Activated T-helper 2 cell treated with anti-CD3 and anti-CD28 coated beads, Interferon-gamma antibody, Interleukin-2, Interleukin-4, amounts not matched to agents 10 μg/mL and 5 μg/mL and 100 μg/mL, durations not matched to agents 14 hours and 24 hours and 36 hours (primary cell): ENCODE results near the gene PSEN1. TPM values are rescaled to one million over a fixed set of nuclear protein-coding genes. Genes with fewer than 3 reads are reported as not detected.
A peak's percentile ranks its signal among the peaks of the same experiment; 100 is the strongest.

Experiments used
- DNase-seq: peaks from one replicate; pipeline ENCODE4 v3.0.0; 2021; ENCODE audit warnings: low spot score
- H3K27ac Mint-ChIP-seq: one replicate; pipeline ENCODE4 v1.8.0; 2021; ENCODE audit warnings: mixed read lengths
- H3K27me3 Mint-ChIP-seq: one replicate; pipeline ENCODE4 v1.8.0; 2021; ENCODE audit warnings: low read depth, mixed read lengths
- H3K36me3 Mint-ChIP-seq: one replicate; pipeline ENCODE4 v1.8.0; 2021; ENCODE audit warnings: low read depth, mixed read lengths
- H3K4me1 Mint-ChIP-seq: one replicate; pipeline ENCODE4 v1.8.0; 2021; ENCODE audit warnings: low read depth, mixed read lengths
- H3K4me3 Mint-ChIP-seq: one replicate; pipeline ENCODE4 v1.8.0; 2021; ENCODE audit warnings: low read depth, mild to moderate bottlenecking, moderate library complexity, mixed read lengths
- H3K9me3 Mint-ChIP-seq: one replicate; pipeline ENCODE4 v1.8.0; 2021; ENCODE audit warnings: mixed read lengths
- intact Hi-C: fragments of 100-400 bp; cut with micrococcal nuclease; formaldehyde crosslinking; loops from one replicate; pipeline ENCODE4 v1.15.1; 2023
- total RNA-seq: library from RNA; stranded (reverse); gene quantifications from 2 replicates; pipeline ENCODE4 v1.2.3, GENCODE V29; 2022

Gene PSEN1
- total RNA-seq, 1 donor from 2014 or later, result 36.5 TPM

GRCh38 chr14:73231981-73232851 is 95.9 kb downstream of the PSEN1 start:
- H3K27ac Mint-ChIP-seq, result no peak overlapping the region
- H3K4me1 Mint-ChIP-seq, result peaks cover 6% of the 10 kb centered on the region
- no peak overlapping the region for H3K4me3 Mint-ChIP-seq
- DNase-seq, result no peak
- no peaks in the 10 kb centered on the region for H3K36me3 Mint-ChIP-seq
- intact Hi-C loops, result no loop called here
- H3K27me3 Mint-ChIP-seq, result peaks cover 39% of the 10 kb centered on the region
- H3K9me3 Mint-ChIP-seq, result no peaks in the 10 kb centered on the region

- Mint-ChIP-seq H3K4me1 (peaks cover 6% of the 10 kb centered on the region), H3K27ac (no peak overlapping the region), H3K36me3 (no peaks in the 10 kb centered on the region), H3K9me3 (no peaks in the 10 kb centered on the region), H3K27me3 (peaks cover 40% of the 10 kb centered on the region), H3K4me3 (no peak overlapping the region)
- no peak for DNase-seq
- intact Hi-C loops, result no loop called here
These were observed 96.7 kb downstream of the PSEN1 start for GRCh38 chr14:73232984-73233383.

- H3K4me1 Mint-ChIP-seq, result peaks cover 10% of the 10 kb centered on the region
- intact Hi-C loops, result no loop called here
- no peak overlapping the region for H3K27ac Mint-ChIP-seq
- no peak overlapping the region for H3K4me3 Mint-ChIP-seq
- DNase-seq, result no peak
- no peaks in the 10 kb centered on the region for H3K9me3 Mint-ChIP-seq
- no peaks in the 10 kb centered on the region for H3K36me3 Mint-ChIP-seq
- peaks cover 44% of the 10 kb centered on the region for H3K27me3 Mint-ChIP-seq
These were observed 97.3 kb downstream of the PSEN1 start for GRCh38 chr14:73233564-73233963.

- Mint-ChIP-seq H3K27ac (no peak overlapping the region), H3K4me3 (no peak overlapping the region), H3K27me3 (peaks cover 48% of the 10 kb centered on the region), H3K9me3 (no peaks in the 10 kb centered on the region), H3K36me3 (no peaks in the 10 kb centered on the region), H3K4me1 (peaks cover 11% of the 10 kb centered on the region)
- no peak for DNase-seq
- intact Hi-C loops, result no loop called here
These were observed 97.7 kb downstream of the PSEN1 start for GRCh38 chr14:73234029-73234428.

GRCh38 chr14:73234586-73235394 is 98.5 kb downstream of the PSEN1 start:
- Mint-ChIP-seq H3K27ac (no peak overlapping the region), H3K27me3 (peaks cover 54% of the 10 kb centered on the region), H3K9me3 (no peaks in the 10 kb centered on the region), H3K36me3 (no peaks in the 10 kb centered on the region), H3K4me1 (peaks cover 11% of the 10 kb centered on the region), H3K4me3 (no peak overlapping the region)
- intact Hi-C loops, result no loop called here
- no peak for DNase-seq

GRCh38 chr14:73235531-73236155 is 99.3 kb downstream of the PSEN1 start:
- no peak for DNase-seq
- Mint-ChIP-seq H3K36me3 (no peaks in the 10 kb centered on the region), H3K27me3 (peaks cover 60% of the 10 kb centered on the region), H3K4me1 (peaks cover 13% of the 10 kb centered on the region), H3K9me3 (no peaks in the 10 kb centered on the region), H3K27ac (no peak overlapping the region), H3K4me3 (no peak overlapping the region)
- intact Hi-C loops, result no loop called here

GRCh38 chr14:73236157-73236556 is 99.8 kb downstream of the PSEN1 start:
- intact Hi-C loops, result no loop called here
- H3K4me1 Mint-ChIP-seq, result peaks cover 13% of the 10 kb centered on the region
- DNase-seq, result no peak
- no peak overlapping the region for H3K27ac Mint-ChIP-seq
- H3K9me3 Mint-ChIP-seq, result no peaks in the 10 kb centered on the region
- no peak overlapping the region for H3K4me3 Mint-ChIP-seq
- H3K36me3 Mint-ChIP-seq, result no peaks in the 10 kb centered on the region
- peaks cover 65% of the 10 kb centered on the region for H3K27me3 Mint-ChIP-seq

GRCh38 chr14:73236752-73237218 is 100.5 kb downstream of the PSEN1 start:
- no peak for DNase-seq
- Mint-ChIP-seq H3K27me3 (peaks cover 71% of the 10 kb centered on the region), H3K36me3 (no peaks in the 10 kb centered on the region), H3K4me3 (peak overlapping the region; percentile 63), H3K9me3 (no peaks in the 10 kb centered on the region), H3K4me1 (peaks cover 13% of the 10 kb centered on the region), H3K27ac (no peak overlapping the region)
- intact Hi-C loops, result no loop called here

GRCh38 chr14:73237219-73237785 is 101.0 kb downstream of the PSEN1 start, which contains the start of gene PAPLN:
Gene PAPLN (plus strand): TSS chr14:73237506. CDS start chr14:73239779, 2,273 bp downstream.
- Mint-ChIP-seq H3K36me3 (no peaks in the 10 kb centered on the region), H3K27ac (no peak within 1 kb of the TSS), H3K4me3 (peak within 1 kb of the TSS; percentile 63), H3K9me3 (no peaks in the 10 kb centered on the region), H3K27me3 (peaks cover 73% of the 10 kb centered on the region), H3K4me1 (peaks cover 13% of the 10 kb centered on the region)
- DNase-seq, result no peak
- intact Hi-C loops, result no loop called here

- intact Hi-C loops, result no loop called here
- DNase-seq, result no peak
- H3K4me1 Mint-ChIP-seq, result peaks cover 17% of the 10 kb centered on the region
- H3K27ac Mint-ChIP-seq, result no peak overlapping the region
- H3K9me3 Mint-ChIP-seq, result no peaks in the 10 kb centered on the region
- H3K4me3 Mint-ChIP-seq, result peak overlapping the region; percentile 19
- no peaks in the 10 kb centered on the region for H3K36me3 Mint-ChIP-seq
- H3K27me3 Mint-ChIP-seq, result peaks cover 76% of the 10 kb centered on the region
These were observed 101.6 kb downstream of the PSEN1 start for GRCh38 chr14:73237786-73238423.

GRCh38 chr14:73238424-73238852 is 102.1 kb downstream of the PSEN1 start:
- Mint-ChIP-seq H3K36me3 (no peaks in the 10 kb centered on the region), H3K4me1 (peaks cover 20% of the 10 kb centered on the region), H3K4me3 (peak overlapping the region; percentile 19), H3K27me3 (peaks cover 78% of the 10 kb centered on the region), H3K27ac (no peak overlapping the region), H3K9me3 (no peaks in the 10 kb centered on the region)
- DNase-seq, result no peak
- intact Hi-C loops, result no loop called here

- Mint-ChIP-seq H3K9me3 (no peaks in the 10 kb centered on the region), H3K27me3 (peaks cover 78% of the 10 kb centered on the region), H3K4me1 (peaks cover 23% of the 10 kb centered on the region), H3K4me3 (no peak overlapping the region), H3K36me3 (no peaks in the 10 kb centered on the region), H3K27ac (no peak overlapping the region)
- intact Hi-C loops, result no loop called here
- DNase-seq, result no peak
These were observed 102.6 kb downstream of the PSEN1 start for GRCh38 chr14:73238941-73239340.
